HFF-Myc (cell line): ENCODE data around the gene BAHCC1.

Source experiments
- DNase-seq: peaks from one replicate; pipeline ENCODE4 v3.0.0-alpha.2; 2011; ENCODE audit warnings: low read depth; ENCODE audit errors: extremely low read depth
- H3K4me3 ChIP-seq: replicated peaks from 2 replicates; pipeline ENCODE4 v1.5.1; 2011; ENCODE audit warnings: low read depth, mild to moderate bottlenecking, control low read depth, low read length
- TF ChIP-seq, protein P1 (sequence below): IDR thresholded peaks from 2 replicates; pipeline ENCODE4 v1.5.1; 2012; ENCODE audit warnings: mild to moderate bottlenecking, low read depth, low read length, control low read depth; ENCODE audit errors: missing control alignments

The BAHCC1 gene

DNA sequence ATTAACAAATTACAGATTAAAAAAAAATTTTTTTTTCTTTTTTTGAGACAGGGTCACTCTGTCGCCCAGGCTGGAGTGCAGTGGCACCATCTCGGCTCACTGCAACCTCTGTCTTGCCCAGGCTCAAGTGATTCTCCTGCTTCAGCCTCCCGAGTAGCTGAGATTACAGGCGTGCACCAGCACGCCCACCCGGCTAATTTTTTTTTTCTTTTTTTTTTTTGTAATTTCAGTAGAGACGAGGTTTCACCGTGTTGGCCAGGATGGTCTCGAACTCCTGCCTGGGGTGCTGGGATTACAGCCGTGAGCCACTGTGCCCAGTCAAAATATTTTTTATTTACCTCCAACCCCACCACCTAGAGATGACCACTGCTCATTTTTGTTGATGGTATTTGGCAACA, 91.8 kb downstream of the BAHCC1 start:
- H3K4me3 ChIP-seq, result no peak overlapping the region
- TF ChIP-seq, protein P1, sequence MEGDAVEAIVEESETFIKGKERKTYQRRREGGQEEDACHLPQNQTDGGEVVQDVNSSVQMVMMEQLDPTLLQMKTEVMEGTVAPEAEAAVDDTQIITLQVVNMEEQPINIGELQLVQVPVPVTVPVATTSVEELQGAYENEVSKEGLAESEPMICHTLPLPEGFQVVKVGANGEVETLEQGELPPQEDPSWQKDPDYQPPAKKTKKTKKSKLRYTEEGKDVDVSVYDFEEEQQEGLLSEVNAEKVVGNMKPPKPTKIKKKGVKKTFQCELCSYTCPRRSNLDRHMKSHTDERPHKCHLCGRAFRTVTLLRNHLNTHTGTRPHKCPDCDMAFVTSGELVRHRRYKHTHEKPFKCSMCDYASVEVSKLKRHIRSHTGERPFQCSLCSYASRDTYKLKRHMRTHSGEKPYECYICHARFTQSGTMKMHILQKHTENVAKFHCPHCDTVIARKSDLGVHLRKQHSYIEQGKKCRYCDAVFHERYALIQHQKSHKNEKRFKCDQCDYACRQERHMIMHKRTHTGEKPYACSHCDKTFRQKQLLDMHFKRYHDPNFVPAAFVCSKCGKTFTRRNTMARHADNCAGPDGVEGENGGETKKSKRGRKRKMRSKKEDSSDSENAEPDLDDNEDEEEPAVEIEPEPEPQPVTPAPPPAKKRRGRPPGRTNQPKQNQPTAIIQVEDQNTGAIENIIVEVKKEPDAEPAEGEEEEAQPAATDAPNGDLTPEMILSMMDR, result no peak
- DNase-seq, result no peak

DNA sequence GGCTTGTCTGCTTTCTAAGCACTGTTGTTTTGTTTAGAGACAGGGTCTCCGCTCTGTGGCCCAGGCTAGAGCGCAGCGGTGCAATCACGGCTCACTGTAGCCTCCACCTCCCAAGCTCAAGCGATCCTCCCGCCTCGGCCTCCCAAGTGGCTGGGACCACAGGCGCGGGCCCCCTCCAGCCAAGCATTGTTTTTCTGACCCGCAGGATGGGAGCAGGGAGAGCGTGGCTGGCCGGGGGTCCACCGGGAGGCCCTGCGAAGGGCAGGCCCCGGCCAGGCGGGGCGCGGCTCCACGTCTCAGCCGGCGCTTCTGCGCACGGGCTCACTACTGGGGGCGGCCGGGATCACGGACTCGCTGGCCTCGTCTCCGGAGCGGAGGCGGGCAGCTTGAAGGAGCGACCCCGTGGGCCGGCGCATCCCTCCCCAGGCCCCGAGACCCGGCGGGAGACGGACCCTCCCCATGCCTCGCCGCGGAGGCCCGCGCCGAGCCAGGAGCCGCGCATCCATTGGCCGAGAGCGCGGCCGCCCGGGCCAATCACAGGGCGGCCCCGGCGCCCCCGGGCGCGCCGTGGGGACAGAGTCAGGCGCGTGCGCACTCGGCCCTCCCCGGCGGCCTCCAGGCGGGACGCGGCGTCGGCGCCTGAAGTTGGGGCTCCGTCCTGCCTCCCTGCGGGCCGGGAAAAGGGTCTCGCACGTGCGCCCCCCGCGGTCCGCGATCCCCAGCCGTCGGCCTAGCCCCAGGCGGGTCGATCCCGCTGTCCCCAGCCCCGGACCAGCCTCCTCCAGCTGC, 92.4 kb downstream of the BAHCC1 start:
- no peak for DNase-seq

DNA sequence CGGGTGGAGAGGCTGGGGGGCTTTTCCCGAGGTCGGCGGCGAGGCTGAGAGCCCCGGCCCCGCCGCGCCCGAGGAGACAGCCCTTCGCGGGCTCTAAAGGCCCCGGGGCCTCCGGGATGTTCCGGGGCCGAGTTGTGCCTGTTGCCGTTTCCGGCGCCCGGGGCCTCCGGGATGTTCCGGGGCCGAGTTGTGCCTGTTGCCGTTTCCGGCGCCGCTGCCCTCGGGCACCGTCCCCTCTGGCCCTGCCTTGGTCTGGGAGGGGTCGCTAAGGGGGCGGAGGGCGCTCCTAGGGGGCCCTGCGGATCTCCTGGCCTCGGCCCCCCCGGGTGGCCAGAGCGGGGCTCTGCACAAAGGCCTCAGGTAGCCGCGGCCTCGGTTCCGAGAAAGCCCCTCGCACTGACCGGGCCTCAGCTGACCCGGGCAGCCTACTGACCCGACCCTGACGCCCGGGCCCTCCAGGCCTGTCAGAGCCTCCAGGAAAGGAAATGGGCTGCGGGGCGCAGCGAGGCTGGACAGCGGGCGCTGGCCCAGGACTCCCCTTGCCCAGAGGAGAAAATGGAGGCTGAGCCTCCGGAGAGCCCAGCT, 93.1 kb downstream of the BAHCC1 start:
- no peak for DNase-seq
- H3K4me3 ChIP-seq, result peak overlapping the region; percentile 41
- TF ChIP-seq, protein P1, result no peak

More for the DNA sequence above, 92.4 kb downstream of the BAHCC1 start:
- H3K4me3 ChIP-seq, result peak overlapping the region; percentile 41
- TF ChIP-seq, protein P1, result no peak

DNA sequence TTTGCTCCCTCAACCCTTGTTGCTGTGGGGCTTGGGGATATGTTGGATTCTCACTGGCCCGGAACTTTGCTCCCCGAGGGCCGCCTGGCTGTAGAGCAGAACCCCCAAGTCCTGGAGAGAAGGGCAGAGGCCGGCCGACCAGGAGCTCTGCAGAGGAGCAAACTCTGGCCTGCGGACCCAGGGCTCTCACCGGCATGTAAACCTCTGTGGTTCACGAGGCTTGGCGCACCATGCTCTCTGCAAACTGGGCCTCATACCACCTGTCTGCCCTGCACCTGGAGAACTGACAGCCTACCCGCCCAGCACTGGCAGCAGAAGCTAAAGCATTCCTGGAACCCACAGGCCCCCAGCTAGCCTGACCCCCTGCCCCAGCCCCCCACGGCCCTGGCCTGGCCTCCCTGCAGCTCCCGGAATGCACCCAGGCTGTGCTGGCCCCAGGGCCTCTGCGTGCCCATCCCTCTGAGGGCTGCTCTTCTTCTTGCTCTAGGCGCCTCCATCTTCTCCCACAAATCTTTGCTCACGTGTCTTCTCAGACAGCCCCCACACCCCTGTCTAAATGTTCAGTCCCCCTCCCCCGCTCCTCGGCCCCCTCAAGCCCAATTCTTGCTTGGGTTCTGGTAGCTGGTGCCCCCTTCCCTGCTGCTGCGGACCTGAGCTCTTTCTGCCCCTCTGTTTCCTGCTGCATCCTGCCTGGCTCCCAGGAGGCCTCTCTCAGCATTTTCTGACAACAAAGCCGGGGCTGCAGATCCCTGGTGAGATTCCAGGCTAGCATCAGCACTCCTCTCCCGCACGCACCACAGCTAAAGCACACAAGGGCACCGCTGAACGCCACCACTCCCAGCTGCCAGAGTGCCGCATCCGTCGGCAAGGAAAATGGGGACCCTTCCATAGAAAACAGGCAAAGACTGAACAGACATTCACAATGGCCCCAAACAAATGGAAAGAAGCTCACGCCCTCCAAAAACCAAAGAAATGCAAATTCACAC, 94.0 kb downstream of the BAHCC1 start:
- H3K4me3 ChIP-seq, result no peak overlapping the region
- TF ChIP-seq, protein P1, result no peak
- no peak for DNase-seq

DNA sequence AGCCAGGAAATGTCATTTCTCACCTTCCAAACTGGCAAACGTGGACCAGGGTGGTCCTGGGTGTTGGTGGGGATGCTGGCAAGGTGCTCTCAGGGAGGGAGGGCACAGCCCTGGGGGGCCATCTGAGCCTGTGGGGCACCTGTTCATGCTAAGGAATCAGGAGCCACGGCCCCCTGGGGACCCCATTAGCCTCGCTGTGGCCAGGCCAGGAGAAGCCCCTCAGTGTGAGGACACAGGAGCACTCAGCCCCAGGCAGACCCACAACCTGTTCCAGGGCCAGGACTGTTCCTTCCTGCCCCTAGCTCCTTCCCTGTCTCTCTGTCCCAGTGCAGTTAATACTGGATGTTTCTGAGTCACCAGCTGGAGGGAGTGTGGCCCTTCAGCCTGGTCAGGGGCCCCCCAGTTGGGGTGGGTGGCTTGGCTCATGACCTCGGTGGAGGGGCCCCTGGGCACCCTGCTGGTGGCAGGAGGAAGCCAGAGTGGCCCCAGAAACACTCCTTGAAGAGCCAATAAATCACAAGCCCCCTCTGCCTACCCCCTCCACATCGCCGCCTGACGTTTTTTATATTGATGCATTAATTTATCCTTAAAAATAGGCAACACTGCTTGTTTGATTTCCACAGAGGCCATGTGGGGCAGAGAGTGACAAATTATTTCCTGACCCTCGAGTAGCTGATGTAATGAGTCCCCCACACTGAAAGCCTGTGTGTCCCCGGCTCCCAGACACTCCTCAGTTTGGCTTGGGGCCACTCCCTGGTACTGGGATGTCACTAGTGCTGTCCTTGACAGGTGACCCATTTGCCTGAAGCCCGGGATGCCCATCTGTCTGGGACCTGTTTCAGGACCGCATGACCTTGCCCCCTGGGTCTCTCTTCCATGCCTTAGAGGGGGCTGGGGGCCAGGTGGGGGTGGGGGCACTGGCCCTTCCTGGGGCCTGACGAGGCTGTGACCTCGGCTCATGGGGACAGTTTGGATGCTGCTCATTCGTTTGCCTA, 95.0 kb downstream of the BAHCC1 start:
- DNase-seq, result no peak
- TF ChIP-seq, protein P1, result no peak
- H3K4me3 ChIP-seq, result no peak overlapping the region
